ENCODE results near the gene IL17RC.
"Not testable (repeated sequence)": the region's sequence is repeated elsewhere in the genome, so short reads cannot be mapped to it uniquely, and the experiment has no call there.

Gene IL17RC

GRCh38 chr3:9916346-9916733 lies 558 bp upstream of the IL17RC start:
- no peak for FAIRE-seq

GRCh38 chr3:9917820-9918219 lies 922 bp downstream of the IL17RC start:
- no peak for FAIRE-seq

- no peak for FAIRE-seq
These were observed 1.6 kb downstream of the IL17RC start for GRCh38 chr3:9918261-9919038.

GRCh38 chr3:9928158-9928557 lies 11.3 kb downstream of the IL17RC start:
- FAIRE-seq = no peak

GRCh38 chr3:9930804-9931418 lies 14.0 kb downstream of the IL17RC start:
- no peak for FAIRE-seq

GRCh38 chr3:9932535-9932842 lies 15.6 kb downstream of the IL17RC start:
- no peak for FAIRE-seq

GRCh38 chr3:9932843-9933560 lies 16.1 kb downstream of the IL17RC start:
- no peak for FAIRE-seq

GRCh38 chr3:9933561-9934234 lies 16.8 kb downstream of the IL17RC start, which contains the start of gene CRELD1:
Gene CRELD1 (plus strand): TSS chr3:9933834. CDS start chr3:9934439, 605 bp downstream.
- peak; percentile 17 for FAIRE-seq

GRCh38 chr3:9934235-9934621 lies 17.3 kb downstream of the IL17RC start:
- no peak for FAIRE-seq

- no peak for FAIRE-seq
These were observed 18.1 kb downstream of the IL17RC start for GRCh38 chr3:9934993-9935392.

GRCh38 chr3:9935966-9936510 lies 19.1 kb downstream of the IL17RC start:
- no peak for FAIRE-seq

GRCh38 chr3:9937486-9938238 lies 20.8 kb downstream of the IL17RC start:
- FAIRE-seq = no peak

GRCh38 chr3:9938966-9939365 lies 22.1 kb downstream of the IL17RC start:
- no peak for FAIRE-seq

GRCh38 chr3:9939906-9940305 lies 23.0 kb downstream of the IL17RC start:
- FAIRE-seq = not testable (repeated sequence)

GRCh38 chr3:9940746-9941145 lies 23.8 kb downstream of the IL17RC start:
- no peak for FAIRE-seq

GRCh38 chr3:9942164-9942563 lies 25.3 kb downstream of the IL17RC start:
- no peak for FAIRE-seq

GRCh38 chr3:9942934-9943690 lies 26.2 kb downstream of the IL17RC start:
- FAIRE-seq = no peak

- no peak for FAIRE-seq
These were observed 27.4 kb downstream of the IL17RC start for GRCh38 chr3:9944271-9944670.

- FAIRE-seq = no peak
These were observed 28.5 kb downstream of the IL17RC start for GRCh38 chr3:9945358-9945757.

- no peak for FAIRE-seq
These were observed 29.5 kb downstream of the IL17RC start for GRCh38 chr3:9946112-9947024.
